Endothelial cell of umbilical vein (primary cell): Measurements from ENCODE around the gene GJB2. TPM values are rescaled to one million over a fixed set of nuclear protein-coding genes. Genes with fewer than 3 reads are reported as not detected.

Source experiments
- BruUV-seq: library from RNA; stranded (reverse); fragments of 400-500 nt; replicated peaks from 2 replicates; lab custom pipeline; 2021; lab: Mats Ljungman, UMichigan
- CTCF ChIA-PET: fragments of 300-600, 350-600 bp; sonication (Branson Sonifier 250); formaldehyde crosslinking; loops from one replicate; lab custom pipeline; 2021; ENCODE audit warnings: antibody characterized with exemption, inconsistent platforms; lab: Charles Lee
- POLR2A ChIA-PET: fragments of 300-600, 350-600 bp; sonication (Branson Sonifier 250); formaldehyde crosslinking; loops from one replicate; lab custom pipeline; 2021; ENCODE audit warnings: antibody characterized with exemption, inconsistent platforms; lab: Charles Lee
- DNase-seq: peaks from one replicate; pipeline ENCODE4 v3.0.0-alpha.2; 2011; ENCODE audit warnings: low read depth, low spot score
- FAIRE-seq: peaks from 2 replicates; lab custom pipeline; 2011; peaks lifted over from hg19 to GRCh38; lab: Jason Lieb, UNC
- H2AFZ ChIP-seq: 2 replicates; pipeline ENCODE4 v1.6.0; 2012; ENCODE audit warnings: low read depth, low read length, control low read depth, inconsistent platforms
- H3K27ac ChIP-seq: 2 replicates; pipeline ENCODE4 v1.5.1; 2011; ENCODE audit warnings: low read depth, mild to moderate bottlenecking, control low read depth, low read length, moderate library complexity; ENCODE audit not compliant: insufficient read depth
- H3K27me3 ChIP-seq, 2 experiments: 2 replicates each; pipeline versions ENCODE4 v1.6.0 to v1.6.1; 2011; ENCODE audit warnings: low read length in 2 of 2, mixed read lengths in 1 of 2; ENCODE audit not compliant: control insufficient read depth in 2 of 2, insufficient read depth in 2 of 2
- H3K36me3 ChIP-seq, 2 experiments: 2 replicates in 1 of 2; 3 replicates in 1 of 2; pipeline ENCODE4 v1.5.1; 2011; ENCODE audit warnings: low read length in 2 of 2, mild to moderate bottlenecking in 1 of 2, moderate library complexity in 1 of 2; ENCODE audit not compliant: control insufficient read depth in 2 of 2, insufficient read depth in 2 of 2; ENCODE audit errors: extremely low read depth in 1 of 2
- H3K4me1 ChIP-seq: 3 replicates; pipeline ENCODE4 v1.5.1; 2011; ENCODE audit warnings: mild to moderate bottlenecking, low read length; ENCODE audit not compliant: control insufficient read depth, insufficient read depth; ENCODE audit errors: extremely low read depth
- H3K4me2 ChIP-seq: 2 replicates; pipeline ENCODE4 v1.6.1; 2011; ENCODE audit warnings: low read length, control low read depth, mixed read lengths; ENCODE audit not compliant: insufficient read depth
- H3K4me3 ChIP-seq, 3 experiments: fragments of 200-600 bp in 1 of 3; sonication (generic), shearing (Covaris generic) in 1 of 3; replicated peaks in 1 of 3; 2 replicates each; pipeline ENCODE4 v1.5.1; 2011 to 2016; ENCODE audit warnings: control low read depth in 3 of 3, low read length in 3 of 3, mild to moderate bottlenecking in 2 of 3, inconsistent platforms in 1 of 3, low read depth in 1 of 3, moderate library complexity in 1 of 3; ENCODE audit not compliant: insufficient read depth in 1 of 3
- H3K79me2 ChIP-seq: 2 replicates; pipeline ENCODE4 v1.6.0; 2012; ENCODE audit warnings: low read length, inconsistent platforms; ENCODE audit not compliant: control insufficient read depth, insufficient read depth
- H3K9ac ChIP-seq: replicated peaks from 2 replicates; pipeline ENCODE3; 2011; ENCODE audit warnings: low read length, control low read depth; ENCODE audit not compliant: insufficient read depth; ENCODE audit errors: extremely low read depth
- H3K9me1 ChIP-seq: replicated peaks from 3 replicates; pipeline ENCODE4 v1.6.0; 2011; ENCODE audit warnings: mild to moderate bottlenecking, low read length; ENCODE audit not compliant: control insufficient read depth, insufficient read depth; ENCODE audit errors: extremely low read depth
- H3K9me3 ChIP-seq: replicated peaks from 2 replicates; pipeline ENCODE4 v1.5.1; 2012; ENCODE audit warnings: low read length, inconsistent platforms; ENCODE audit not compliant: control insufficient read depth, insufficient read depth
- H4K20me1 ChIP-seq: replicated peaks from 2 replicates; pipeline ENCODE3; 2011; ENCODE audit warnings: mild to moderate bottlenecking, low read length; ENCODE audit not compliant: control insufficient read depth, insufficient read depth; ENCODE audit errors: extremely low read depth
- EZH2 ChIP-seq: IDR thresholded peaks from 2 replicates; pipeline ENCODE4 v1.6.1; 2012; ENCODE audit warnings: borderline replicate concordance, low read depth, mild to moderate bottlenecking, moderate library complexity, low read length, inconsistent platforms; ENCODE audit not compliant: severe bottlenecking
- FOS ChIP-seq: IDR thresholded peaks from 2 replicates; pipeline ENCODE4 v1.6.1; 2011; ENCODE audit warnings: mild to moderate bottlenecking, low read length, moderate library complexity, borderline replicate concordance; ENCODE audit not compliant: insufficient read depth
- GATA2 ChIP-seq: IDR thresholded peaks from 2 replicates; pipeline ENCODE4 v1.7.0; 2011; ENCODE audit warnings: low read depth, mild to moderate bottlenecking, moderate library complexity, mixed read lengths, low read length; ENCODE audit not compliant: insufficient read length, insufficient read depth
- JUN ChIP-seq: IDR thresholded peaks from 2 replicates; pipeline ENCODE4 v1.6.1; 2011; ENCODE audit warnings: borderline replicate concordance, low read depth; ENCODE audit not compliant: insufficient read length, insufficient read depth
- MYC ChIP-seq: IDR thresholded peaks from one replicate; pipeline ENCODE4 v1.6.1; 2011; ENCODE audit warnings: mild to moderate bottlenecking, low read depth, low read length
- POLR2A ChIP-seq: IDR thresholded peaks from 2 replicates; pipeline ENCODE4 v1.6.1; 2012; ENCODE audit warnings: low read depth, mild to moderate bottlenecking, control low read depth, low read length
- POLR2AphosphoS5 ChIP-seq: IDR thresholded peaks from 2 replicates; pipeline ENCODE4 v1.6.1; 2012; ENCODE audit warnings: low read depth, mild to moderate bottlenecking, control low read depth, low read length, moderate library complexity; ENCODE audit not compliant: insufficient read depth
- dilution Hi-C: fragments of 300-500 bp; cut with MboI; formaldehyde crosslinking; loops from one replicate; pipeline ENCODE4 v1.15.0; 2019; ENCODE audit warnings: low sequenced_read_pairs; ENCODE audit not compliant: extremely low pct_ligation_motif_present
- intact Hi-C: fragments of 100-400 bp; cut with micrococcal nuclease; formaldehyde crosslinking; loops from one replicate; pipeline ENCODE4 v1.10.0; 2022
- polyA plus RNA-seq, 4 experiments: library from polyadenylated mRNA; depleted of rRNA in 3 of 4; stranded (reverse) in 3 of 4; unstranded in 1 of 4; fragments of >200 nt; gene quantifications; 2 replicates each; pipeline versions ENCODE4 v1.2.1 to v1.2.3, GENCODE V29; 2011 to 2012; ENCODE audit warnings: missing spikeins in 1 of 4
- total RNA-seq: library from RNA; stranded (reverse); gene quantifications from 2 replicates; pipeline ENCODE4 v1.2.3, GENCODE V29; 2021
- TF ChIP-seq, protein P1 (sequence below), 2 donors: IDR thresholded peaks; 1 replicate in 1 of 2; 2 replicates in 1 of 2; pipeline ENCODE4 v1.5.1; 2011; ENCODE audit warnings: low read length in 2 of 2, mild to moderate bottlenecking in 2 of 2, moderate library complexity in 2 of 2, control low read depth in 1 of 2, inconsistent platforms in 1 of 2, low read depth in 1 of 2; ENCODE audit not compliant: insufficient read depth in 1 of 2; ENCODE audit errors: extremely low read depth in 1 of 2
- TF ChIP-seq, protein P2 (sequence below): IDR thresholded peaks from 2 replicates; pipeline ENCODE4 v1.6.1; 2011; ENCODE audit not compliant: insufficient read depth, insufficient read length

GJB2 gene
- total and polyA plus RNA-seq, 2 donors (not counting 3 experiments of a cell fraction or from before 2014, with no cell fraction given): not detected

- TF ChIP-seq EZH2: peak; percentile 15
- TF ChIP-seq POLR2AphosphoS5: no peak
- DNase-seq: peak; percentile 20
- ChIA-PET CTCF (interaction anchor here (0.7 to 5.2 kb wide), 7 partner anchors 10 to 233 kb away, joined by 3 to 18 read pairs (median 3); no protein-coding TSS in a partner anchor), POLR2A (no interaction called here)
- no TSS peak for BruUV-seq
- H3K79me2 ChIP-seq: no peaks in the 10 kb centered on the region
- no peaks in the 10 kb centered on the region for H4K20me1 ChIP-seq
- intact Hi-C loops: loop anchor here (1.0 to 5.0 kb wide), 3 partner anchors 24 to 298 kb away; partner anchors contain the start of gene ZMYM5
- H3K27me3 ChIP-seq: peaks cover 37 to 71% of the 10 kb centered on the region in 2 experiments
- H3K4me1 ChIP-seq: peaks cover 2% of the 10 kb centered on the region
- no peak within 1 kb of the TSS for H3K27ac ChIP-seq
- H3K36me3 ChIP-seq: no peaks in the 10 kb centered on the region
- dilution Hi-C loops: no loop called here
- H3K4me3 ChIP-seq: peak within 1 kb of the TSS in 2 of 3 experiments; percentile 25 to 28
- H3K4me2 ChIP-seq: peak within 1 kb of the TSS; percentile 45
- FAIRE-seq: peak; percentile 58
- H3K9me1 ChIP-seq: no peaks in the 10 kb centered on the region
- peak within 1 kb of the TSS; percentile 60 for H2AFZ ChIP-seq
- H3K9me3 ChIP-seq: no peaks in the 10 kb centered on the region
- H3K9ac ChIP-seq: no peak within 1 kb of the TSS
Observed at GRCh38 chr13:20160306-20161274, 32.1 kb downstream of the GJB2 start, which contains the start of gene GJA3. Gene GJA3, minus strand, starts transcription at chr13:20161052. Its CDS starts 17,764 bp downstream, at chr13:20143288.

DNA sequence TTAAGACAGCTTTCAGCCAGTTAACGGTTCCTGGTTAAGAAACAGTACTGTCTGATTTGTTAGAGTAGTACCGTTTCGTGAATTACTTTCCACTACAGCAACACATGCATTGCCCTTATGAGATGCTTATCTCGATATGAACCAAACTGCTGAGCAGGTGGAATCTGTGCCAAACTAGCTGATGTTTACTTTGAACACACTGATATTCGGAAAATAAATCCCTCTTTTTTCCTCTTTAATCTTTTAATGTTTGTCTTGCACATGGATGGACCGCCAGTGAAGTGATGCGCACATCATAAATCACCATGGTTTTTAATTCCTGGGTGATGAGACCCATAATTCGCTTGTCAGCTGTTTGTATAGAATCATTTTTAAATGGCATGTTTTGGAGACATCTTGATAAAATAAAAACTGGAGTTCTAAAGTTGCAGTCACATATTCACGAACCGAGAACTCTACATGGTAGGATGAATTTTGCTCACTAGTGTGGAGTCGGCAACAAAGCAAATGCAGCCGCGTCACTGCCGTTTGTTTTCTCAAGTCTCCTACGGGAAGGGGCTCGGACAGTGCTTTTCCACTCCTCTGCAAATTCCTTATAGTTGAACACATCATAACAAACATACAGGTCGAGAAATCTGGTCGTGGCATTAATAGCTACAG lies 33.0 kb downstream of the GJB2 start:
- Histone ChIP-seq H3K4me1 (peaks cover 2% of the 10 kb centered on the region), H3K9me1 (no peaks in the 10 kb centered on the region), H3K4me3 (no peak overlapping the region), H3K9me3 (no peaks in the 10 kb centered on the region), H3K27me3 (peaks cover 36 to 79% of the 10 kb centered on the region in 2 experiments), H3K9ac (no peak overlapping the region), H3K36me3 (no peaks in the 10 kb centered on the region), H3K79me2 (no peaks in the 10 kb centered on the region), H3K4me2 (peak overlapping the region; percentile 45), H2AFZ (no peak overlapping the region), H3K27ac (no peak overlapping the region), H4K20me1 (no peaks in the 10 kb centered on the region)
- ChIA-PET POLR2A (no interaction called here), CTCF (interaction anchor here (0.7 to 5.2 kb wide), 5 partner anchors 13 to 232 kb away, joined by 3 to 18 read pairs (median 3); no protein-coding TSS in a partner anchor)
- FAIRE-seq (no peak), DNase-seq (peak; percentile 19)
- TF ChIP-seq FOS (no peak), POLR2A (no peak), MYC (no peak), EZH2 (no peak), POLR2AphosphoS5 (no peak), JUN (no peak), GATA2 (no peak)
- TF ChIP-seq, protein P1, sequence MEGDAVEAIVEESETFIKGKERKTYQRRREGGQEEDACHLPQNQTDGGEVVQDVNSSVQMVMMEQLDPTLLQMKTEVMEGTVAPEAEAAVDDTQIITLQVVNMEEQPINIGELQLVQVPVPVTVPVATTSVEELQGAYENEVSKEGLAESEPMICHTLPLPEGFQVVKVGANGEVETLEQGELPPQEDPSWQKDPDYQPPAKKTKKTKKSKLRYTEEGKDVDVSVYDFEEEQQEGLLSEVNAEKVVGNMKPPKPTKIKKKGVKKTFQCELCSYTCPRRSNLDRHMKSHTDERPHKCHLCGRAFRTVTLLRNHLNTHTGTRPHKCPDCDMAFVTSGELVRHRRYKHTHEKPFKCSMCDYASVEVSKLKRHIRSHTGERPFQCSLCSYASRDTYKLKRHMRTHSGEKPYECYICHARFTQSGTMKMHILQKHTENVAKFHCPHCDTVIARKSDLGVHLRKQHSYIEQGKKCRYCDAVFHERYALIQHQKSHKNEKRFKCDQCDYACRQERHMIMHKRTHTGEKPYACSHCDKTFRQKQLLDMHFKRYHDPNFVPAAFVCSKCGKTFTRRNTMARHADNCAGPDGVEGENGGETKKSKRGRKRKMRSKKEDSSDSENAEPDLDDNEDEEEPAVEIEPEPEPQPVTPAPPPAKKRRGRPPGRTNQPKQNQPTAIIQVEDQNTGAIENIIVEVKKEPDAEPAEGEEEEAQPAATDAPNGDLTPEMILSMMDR (IDR thresholded peaks at IDR 0.05; ENCODE audit: extremely low read depth in 1 of 2, insufficient read depth in 1 of 2, low read depth in 1 of 2, low read length in 2 of 2): no peak
- TF ChIP-seq, protein P2, sequence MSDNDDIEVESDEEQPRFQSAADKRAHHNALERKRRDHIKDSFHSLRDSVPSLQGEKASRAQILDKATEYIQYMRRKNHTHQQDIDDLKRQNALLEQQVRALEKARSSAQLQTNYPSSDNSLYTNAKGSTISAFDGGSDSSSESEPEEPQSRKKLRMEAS: no peak
- dilution Hi-C loops: no loop called here
- no TSS peak for BruUV-seq
- intact Hi-C loops: loop anchor here (5.0 kb wide), 2 partner anchors 72 to 297 kb away; partner anchors contain the start of gene ZMYM5
